GDM1 (cell line): Measurements from ENCODE around the gene ATPAF2.
A peak's percentile ranks its signal among the peaks of the same experiment; 100 is the strongest.

ENCODE experiments used
- DNase-seq: peaks from one replicate; lab custom pipeline; 2025; lab: John Stamatoyannopoulos, UW

ATPAF2 gene

DNA sequence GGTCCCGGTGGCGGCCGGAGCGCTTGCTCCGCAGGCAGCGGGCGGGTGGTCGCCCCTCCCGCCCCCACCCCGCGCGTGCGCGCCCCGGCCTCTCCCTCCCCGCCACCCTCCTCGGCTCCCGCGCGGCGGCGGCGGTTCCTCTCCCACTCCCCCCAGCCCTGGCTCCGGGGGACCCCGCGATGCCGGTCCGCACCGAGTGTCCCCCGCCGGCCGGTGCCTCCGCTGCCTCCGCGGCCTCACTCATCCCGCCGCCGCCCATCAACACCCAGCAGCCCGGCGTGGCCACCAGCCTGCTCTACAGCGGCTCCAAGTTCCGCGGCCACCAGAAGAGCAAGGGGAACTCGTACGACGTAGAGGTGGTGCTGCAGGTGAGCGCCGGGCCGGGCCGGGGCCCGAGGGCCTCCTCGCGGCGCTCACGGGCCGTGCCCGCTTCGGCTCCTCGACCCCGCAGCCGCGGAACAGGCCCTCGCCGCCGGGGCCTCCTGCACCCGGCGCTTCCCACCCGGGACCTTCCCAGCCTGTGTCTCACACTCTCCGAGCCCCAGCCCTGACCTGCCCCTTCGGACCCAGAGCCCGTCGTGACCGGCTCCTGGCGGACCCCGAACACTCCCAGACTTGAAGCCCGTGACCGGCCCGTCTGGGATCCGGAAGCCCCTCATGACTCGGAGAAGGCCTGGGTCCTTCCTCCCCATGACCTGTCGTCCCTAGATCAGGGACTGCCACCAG is 730 bp upstream of the ATPAF2 start:
- no peak for DNase-seq

DNA sequence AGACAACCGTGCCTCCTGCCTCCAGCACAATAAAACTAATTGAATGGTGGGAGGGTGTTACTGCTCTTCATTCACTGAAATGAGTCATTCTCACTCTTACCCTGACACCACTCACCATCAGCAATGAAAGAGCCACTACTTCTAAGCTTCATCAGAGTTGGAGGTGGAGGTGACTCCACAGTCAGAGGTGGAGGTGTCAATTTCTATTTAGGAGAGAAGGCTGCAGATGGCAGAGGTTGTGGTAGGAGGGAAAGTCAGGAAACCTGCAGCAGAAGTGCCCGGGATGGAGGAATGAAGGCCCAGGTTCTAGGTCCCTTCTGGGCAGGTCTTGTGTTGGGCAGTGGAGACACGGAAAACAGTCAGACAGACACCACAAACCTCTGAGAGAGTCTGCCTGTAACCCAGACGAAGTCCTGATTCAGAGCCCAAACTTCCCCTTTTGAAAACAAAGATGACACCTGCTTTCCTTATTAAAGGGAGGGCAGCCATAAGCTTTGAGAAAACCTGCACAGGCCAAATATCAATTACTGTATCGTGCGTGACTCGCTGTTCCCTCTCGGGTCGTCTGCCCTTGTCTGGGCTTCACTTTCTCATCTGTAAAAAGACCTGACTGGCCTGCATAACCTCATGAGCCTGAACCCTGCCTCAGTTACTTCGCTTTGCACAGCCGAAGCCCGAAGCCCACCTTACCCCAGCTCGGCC is 668 bp downstream of the ATPAF2 start:
- DNase-seq = no peak

DNA sequence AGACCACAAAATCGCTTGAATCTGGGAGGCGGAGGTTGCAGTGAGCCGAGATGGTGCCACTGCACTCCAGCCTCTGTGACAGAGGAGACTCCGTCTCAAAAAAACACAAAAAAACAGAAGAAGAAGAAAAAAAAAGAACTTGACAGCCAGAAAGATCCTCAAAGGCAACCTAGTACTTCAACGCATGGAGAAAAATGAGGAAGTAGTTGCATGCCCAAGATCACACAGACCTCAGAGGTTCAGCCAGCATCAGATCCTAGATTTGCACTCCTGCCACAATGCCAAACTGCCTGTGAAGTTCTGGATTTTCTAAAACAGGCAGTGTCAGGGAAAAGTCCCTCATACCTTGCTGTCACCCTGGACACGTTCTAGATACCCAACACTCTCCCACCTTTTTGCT is 1.5 kb downstream of the ATPAF2 start:
- peak; percentile 62 for DNase-seq

DNA sequence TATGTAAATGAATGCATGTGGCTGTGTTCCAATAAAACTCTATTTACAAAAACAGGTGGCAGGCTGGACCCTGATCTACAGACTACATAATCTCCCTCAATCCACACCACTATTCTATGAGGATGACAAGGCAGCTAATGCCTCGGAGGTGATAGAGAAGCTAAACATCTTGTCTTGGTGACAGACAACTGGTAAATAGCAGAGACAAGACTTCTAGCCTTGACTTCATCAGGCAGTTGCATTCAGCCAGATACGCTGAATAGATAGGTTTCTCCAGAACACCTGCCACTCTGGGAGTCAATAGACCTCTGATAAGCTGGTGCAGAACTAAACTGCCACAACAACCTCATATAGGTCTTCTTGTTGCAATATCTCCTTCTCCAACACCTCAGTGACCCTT is 3.3 kb downstream of the ATPAF2 start:
- no peak for DNase-seq

DNA sequence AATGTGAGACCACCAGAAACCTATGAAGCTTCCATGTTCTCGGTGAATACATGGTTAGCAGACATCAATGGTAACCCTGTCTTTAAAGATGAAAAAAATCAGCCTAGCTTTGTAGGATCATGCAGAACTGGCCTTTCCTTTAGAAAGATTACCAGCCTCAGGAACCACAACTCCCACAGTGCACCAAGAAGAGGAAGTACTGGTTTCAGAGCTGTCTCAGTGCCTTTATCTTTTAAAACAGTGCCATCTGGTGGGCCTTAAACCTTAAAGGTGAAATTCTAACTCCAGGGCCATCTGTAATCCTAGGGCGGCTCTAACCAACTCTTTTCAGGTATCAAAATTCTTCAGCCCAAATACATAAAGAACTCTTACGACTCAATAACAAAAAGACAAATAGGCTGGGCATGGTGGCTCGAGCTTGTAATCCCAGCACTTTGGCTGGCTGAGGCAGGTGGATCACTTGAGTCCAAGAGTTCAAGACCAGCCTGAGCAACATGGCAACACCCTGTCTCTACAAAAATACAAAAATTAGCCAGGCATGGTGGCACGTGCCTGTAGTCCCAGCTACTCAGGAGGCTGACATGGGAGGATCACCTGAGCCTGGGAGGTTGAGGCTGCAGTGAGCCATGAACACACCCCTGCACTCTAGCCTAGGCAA is 5.4 kb downstream of the ATPAF2 start:
- DNase-seq = peak; percentile 64

DNA sequence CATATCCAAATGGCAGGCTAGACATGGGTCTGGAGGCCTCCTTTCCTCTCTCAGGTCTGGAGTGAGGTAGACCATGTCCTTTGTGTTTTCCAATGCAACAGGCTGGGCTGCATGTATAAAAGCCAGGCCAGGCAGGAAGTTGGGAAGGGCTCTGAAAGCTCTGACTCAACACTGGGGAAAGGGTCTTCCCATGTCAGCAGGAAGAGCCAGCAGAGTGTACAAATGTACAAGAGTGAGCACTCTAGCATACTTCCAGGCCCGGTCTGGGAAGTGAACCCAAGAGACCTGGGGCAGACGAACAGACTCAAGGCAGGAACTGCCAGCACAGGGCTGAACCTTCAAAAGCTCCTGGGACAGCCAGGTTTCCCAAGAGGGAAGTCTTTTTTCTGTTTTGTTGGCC is 7.0 kb downstream of the ATPAF2 start:
- no peak for DNase-seq

DNA sequence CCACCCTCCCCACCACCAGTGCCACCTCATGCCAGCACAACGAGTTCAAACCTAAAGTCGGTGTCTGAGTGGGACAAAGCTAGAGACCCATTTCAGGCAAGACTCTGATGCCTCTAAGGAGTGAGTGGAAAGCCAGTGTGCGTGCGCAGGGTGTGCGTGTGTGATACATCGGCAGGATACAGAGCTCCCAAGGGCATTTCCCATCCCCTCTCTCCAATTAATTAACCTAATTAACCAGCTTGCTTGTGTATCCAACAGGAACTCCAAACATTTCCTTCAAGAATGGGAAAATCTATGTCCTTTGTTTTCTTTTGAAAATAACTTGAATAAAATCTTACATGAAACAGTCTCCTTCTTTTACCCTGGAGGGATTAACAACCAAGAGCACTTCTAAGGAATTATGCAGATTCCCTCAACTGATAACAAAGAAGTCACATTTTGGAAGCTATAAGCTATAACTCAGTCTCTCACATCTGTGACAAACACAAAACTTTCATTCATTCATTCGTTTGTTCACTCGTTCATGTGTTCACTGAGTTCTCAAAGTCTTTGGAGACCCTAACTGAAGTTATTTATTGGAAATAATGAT is 9.9 kb downstream of the ATPAF2 start:
- DNase-seq = no peak

DNA sequence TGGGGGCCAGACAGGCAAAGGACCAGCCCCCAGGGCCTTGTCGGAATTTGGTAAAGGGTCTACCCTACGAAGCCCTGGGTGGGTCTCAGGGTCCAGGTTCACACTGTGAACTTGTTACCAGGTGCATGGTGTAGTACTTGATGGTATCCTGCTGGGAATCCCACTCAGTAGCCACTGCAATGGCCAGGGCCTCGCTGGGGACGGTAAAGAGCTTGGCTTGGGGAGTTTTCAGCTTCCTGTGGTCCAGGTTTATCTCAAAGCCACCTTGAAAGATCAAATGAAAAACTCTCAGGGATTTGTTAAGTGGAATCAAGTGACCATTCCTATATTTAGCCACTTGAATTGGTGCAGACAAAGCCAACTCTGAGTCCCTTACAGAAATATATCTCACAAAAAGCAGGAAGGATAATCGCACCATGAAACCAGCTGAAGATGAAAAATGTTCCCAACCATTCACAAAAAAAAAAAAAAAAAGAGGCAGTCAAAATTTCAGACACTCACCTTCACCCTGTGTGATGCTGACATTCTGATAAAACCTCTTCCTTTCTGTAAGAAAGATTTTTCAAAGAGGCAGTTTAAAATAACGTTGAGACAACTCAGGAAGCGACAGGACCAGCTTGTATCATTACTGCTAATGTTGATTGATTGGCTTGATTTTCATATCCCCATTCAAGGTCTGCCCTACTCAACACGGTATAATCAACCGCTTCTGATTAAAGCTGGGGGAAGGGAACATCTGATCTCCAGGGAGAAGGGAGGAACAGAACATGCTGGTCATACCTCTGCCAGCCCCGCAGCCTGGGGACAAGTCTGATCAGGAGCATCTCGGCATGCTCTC is 10.6 kb downstream of the ATPAF2 start:
- DNase-seq = no peak

DNA sequence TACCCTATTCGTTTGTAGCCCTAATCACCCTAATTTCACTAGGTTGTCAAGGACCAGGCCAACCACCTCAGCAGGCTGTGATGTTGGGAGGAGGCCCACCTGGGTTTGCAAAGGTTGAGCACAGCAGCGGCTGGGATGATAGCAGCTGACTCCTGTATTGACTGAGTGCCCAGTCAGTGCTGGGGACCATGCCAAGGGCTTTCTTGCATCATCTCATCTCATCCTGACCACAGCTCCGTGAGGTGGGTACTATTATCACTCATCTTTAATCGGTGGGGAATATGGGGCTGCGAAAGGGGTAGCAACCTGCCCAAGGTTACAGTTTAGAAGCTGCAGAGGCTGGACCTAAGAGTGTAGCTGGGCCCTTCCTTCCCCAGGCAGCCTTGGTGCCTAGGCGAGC is 11.7 kb downstream of the ATPAF2 start:
- no peak for DNase-seq

DNA sequence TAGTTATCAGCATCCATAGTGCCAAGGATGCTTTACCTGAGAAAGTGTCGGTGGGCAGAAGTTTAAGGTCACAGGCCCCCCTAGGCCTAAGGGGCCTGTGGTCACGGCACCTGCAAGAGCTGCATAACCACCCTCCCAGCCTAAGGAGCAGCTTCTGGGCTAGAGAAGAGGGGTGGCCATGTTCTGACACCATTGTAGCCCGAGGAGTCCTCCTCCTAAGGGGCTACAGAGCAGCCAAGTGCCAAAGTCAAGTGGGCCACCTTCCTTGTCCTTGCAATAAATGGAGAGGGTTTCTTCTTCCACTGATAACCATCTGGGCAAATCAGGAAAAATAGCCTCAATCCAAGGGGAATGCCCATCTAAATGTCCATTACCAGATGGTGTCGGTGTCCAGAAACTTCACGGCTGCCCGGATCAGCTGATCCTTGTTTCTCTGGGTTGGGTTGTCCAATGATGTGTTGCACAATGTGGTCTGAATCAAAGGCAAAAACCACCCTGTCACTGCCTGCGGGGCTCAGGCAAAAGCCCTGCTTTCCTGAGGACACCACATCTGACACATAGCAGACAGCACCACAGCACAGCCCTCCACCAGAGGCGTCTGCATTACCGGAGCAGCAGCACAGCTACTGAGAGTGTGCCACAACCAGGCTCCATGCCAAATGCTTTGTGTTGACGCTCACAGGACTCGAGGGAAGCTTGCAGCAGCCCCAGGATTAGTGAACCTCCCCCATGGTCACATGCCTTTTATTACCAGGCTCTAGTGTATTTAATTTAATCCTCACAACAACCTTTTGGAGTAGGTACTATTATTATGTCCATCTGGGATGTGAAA is 12.8 kb downstream of the ATPAF2 start:
- no peak for DNase-seq

DNA sequence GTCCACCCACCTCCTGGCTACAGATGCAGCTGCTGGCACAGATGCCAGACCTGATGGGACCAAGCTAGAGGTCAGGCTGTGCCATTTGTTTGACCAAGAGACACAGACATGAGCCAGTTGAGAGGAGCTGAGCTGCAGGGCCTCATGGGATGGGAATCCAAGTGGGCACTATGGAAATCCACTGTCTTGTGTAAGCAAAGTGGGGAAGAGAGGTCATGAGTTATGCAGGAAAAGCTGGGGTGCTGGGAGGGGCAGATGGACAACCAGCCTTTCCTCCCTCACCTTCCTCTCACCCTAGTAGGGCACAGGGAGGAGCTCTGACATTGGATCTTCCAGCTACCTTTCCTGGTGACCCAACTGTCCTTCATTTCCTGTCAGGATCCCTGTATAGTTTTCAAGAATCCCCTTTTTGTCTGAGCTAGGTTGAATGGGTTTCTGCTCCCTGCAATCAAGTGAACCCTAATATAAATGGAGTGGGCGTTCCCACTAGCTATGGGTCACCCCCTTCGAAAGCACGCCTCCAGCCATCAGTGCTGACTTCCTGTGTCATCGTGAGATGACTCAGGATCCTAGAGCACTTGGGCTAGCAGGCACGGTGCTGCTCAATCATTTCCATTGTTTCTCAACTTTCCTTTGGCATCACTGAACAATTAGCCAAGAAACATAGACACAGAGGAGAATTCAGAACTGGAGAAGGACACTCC is 13.6 kb downstream of the ATPAF2 start:
- no peak for DNase-seq

DNA sequence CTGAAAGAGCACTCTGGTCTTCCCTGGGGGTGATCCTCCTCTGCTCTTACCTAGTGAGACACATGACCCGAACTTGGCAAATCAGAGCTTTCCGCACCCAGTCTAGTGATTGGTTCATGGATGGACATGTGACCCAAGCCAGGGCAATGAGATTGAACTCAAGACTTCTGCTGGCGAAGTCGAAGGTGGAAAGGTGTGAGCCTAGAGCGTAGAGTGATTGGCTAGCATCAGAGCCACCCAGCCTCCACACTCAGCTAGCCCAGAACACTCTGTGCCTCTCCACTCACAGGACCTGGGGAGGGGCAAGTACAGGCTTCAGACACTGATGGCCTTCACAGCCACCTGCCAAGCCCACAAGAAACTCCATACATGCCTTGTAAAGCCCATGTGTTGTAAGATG is 17.6 kb downstream of the ATPAF2 start:
- DNase-seq = no peak

DNA sequence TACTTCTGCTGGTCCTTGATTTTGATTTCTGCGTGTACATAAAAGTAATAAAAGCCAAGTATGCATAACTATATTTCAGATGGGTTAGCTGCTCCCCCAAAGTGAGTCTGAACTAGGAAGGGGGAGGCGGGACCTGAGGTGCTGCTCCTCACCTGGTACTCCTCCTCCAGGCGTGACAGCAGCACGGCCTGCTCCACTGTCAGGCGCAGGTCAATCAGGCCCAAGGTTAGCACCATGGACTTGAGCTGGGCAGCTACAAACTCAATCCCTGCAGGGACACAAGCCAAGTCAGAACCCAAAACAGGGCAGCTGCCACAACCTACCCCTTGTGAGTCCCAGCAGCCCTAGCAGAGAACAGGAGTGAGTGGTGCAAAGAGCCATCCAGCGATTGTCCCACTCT is 18.0 kb downstream of the ATPAF2 start:
- no peak for DNase-seq

DNA sequence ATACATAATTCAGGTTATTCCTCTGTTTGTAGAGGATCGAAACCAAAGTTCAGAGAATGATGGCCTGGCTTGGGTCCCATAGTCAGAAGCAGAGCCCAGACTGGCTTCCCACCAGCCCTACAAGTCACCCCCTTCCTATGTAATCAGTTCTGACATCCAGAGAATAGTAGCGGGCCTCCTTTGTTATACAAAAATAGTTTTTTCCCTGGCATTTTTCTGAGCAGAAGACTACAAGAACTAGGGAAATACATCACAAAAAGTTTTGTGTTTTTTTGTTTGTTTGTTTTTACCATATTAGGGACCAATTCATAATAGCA is 19.2 kb downstream of the ATPAF2 start:
- DNase-seq = no peak

DNA sequence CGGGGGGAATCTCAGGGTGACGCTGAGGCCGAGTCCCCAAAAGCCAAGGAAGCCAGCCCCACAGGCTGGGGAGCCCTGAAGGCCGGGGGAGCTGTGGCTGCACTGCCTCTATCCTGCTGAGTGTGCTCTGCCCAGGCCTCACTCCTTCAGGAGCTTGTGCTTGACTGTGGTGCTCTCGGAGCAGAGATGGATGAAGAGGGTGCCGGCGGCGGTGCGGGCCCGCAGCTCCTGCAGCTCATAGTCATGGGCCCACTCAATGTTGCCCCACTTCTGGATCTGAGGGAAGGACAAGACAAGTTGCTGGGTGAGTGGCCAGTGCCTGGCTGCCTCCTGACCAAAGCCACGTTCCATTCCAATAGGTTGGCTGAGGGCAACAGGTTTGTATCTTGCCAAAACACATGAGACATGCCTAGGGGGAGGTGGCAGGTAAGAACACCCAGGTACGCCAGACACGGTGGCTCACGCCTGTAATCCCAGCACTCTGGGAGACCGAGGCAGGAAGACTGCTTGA is 20.5 kb downstream of the ATPAF2 start:
- DNase-seq = no peak

DNA sequence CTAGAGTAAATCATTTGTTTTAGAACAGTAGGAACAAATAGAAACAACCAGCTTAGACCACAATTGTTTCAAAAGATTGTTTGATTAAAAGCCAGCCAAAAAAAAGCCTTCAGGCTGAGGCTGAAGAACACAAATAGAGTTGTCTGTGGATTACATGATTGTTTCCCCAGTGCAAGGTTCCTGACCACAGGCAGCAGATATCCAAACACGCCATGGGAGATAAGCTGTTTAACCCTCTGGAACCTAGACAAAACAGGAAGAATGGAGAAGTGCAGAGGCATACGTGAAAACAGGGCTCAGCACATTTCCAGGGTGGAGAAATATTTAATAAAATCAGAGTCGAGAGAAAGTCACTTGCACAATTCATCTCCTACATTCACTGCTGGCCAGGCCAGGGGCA is 21.0 kb downstream of the ATPAF2 start:
- no peak for DNase-seq

DNA sequence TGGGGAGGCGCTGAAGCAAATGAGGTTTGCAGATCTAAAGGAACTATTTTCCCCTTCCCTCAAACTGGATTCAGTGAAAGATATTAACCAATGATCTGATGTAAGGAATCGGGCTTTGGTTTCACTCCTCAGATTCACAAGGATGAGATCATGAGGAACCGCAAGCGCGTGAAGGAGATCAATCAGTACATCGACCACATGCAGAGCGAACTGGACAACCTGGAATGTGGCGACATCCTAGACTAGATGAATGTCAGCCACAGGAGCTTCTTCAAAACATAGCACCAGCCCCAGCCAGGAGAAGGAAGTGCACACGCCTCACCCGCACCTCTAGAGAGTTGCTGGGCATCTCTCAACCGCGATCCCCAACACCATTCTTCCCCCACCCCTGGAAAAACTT is 22.5 kb downstream of the ATPAF2 start:
- no peak for DNase-seq

DNA sequence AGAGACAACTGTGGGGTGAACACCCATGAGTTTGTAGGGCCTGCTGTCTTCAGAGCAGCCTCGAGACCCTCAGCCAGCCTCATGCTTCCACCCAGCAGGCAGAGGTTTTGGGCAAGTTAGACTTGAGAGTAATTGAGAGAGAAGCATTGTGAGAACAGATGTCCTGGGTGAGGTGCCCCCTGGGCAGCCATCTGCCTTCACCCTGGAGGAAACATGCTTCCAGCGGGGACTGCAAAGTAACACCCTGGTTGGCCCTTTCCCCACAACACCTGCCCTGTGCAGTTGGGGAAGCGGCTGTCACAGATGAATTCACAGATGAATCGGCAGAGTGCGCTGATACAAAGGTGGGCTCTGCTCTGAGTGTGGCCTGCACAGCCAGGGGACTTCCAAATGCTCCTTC is 23.4 kb downstream of the ATPAF2 start:
- no peak for DNase-seq

DNA sequence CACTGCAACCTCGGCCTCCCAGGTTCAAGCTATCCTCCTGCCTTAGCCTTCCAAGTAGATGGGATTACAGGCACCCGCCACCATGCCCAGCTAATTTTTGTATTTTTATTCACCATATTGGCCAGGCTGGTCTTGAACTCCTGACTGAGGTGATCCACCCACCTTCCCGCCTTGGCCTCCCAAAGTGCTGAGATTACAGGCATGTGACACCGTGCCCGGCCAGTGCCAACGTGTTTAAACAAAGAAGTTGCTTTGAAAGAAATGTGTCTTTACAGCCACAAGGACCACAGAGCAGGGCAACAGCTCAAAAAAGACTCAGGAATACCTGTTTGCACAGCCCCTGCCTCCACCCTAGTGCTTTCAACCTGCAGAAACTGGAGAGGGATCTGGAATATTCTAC is 25.0 kb downstream of the ATPAF2 start:
- DNase-seq = no peak

DNA sequence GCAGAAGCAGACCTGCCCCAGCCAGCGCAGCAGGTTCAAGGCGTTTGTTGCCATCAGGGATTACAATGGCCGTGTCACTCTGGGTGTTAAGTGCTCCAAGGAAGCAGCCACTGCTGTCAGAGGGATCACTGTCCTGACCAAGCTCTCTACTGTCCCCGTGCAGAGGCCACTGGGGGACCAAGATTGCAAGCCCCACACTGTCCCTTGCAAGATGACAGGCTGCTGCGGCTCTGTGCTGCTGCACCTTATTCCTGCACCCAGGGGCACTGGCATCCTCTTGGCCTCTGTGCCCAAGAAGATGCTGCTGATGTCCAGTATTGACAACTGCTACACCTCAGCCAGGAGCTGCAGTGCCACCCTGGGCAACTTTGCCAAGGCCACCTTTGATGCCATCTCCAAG is 27.7 kb downstream of the ATPAF2 start:
- no peak for DNase-seq
